HG03354 (cell line): ENCODE data around the gene FLYWCH1.

Experiments used
- ATAC-seq: cut with Tn5 transposase; IDR thresholded peaks from one replicate; pipeline ENCODE4 v1.9.1; 2021; ENCODE audit warnings: mild to moderate bottlenecking; ENCODE audit not compliant: unreplicated experiment, poor library complexity, severe bottlenecking

FLYWCH1 gene

GRCh38 chr16:3000540-3000939 is 88.8 kb downstream of the FLYWCH1 start:
- ATAC-seq: no peak
